AG20443 (cell line): Measurements from ENCODE around the gene HIPK2.

ENCODE experiments used
- DNase-seq: peaks from one replicate; pipeline ENCODE4 v3.0.0; 2012; ENCODE audit warnings: low spot score, mixed read lengths

HIPK2 gene

GRCh38 chr7:139589474-139589873, 188.3 kb downstream of the HIPK2 start:
- no peak for DNase-seq

GRCh38 chr7:139588632-139589031, 189.2 kb downstream of the HIPK2 start:
- DNase-seq = peak; percentile 59

- no peak for DNase-seq
Observed at GRCh38 chr7:139587535-139587934, 190.3 kb downstream of the HIPK2 start.

- no peak for DNase-seq
Observed at GRCh38 chr7:139586286-139586685, 191.5 kb downstream of the HIPK2 start.

GRCh38 chr7:139585042-139585441, 192.8 kb downstream of the HIPK2 start:
- peak; percentile 3 for DNase-seq

- DNase-seq = no peak
Observed at GRCh38 chr7:139583826-139584553, 193.8 kb downstream of the HIPK2 start.

GRCh38 chr7:139582671-139583155, 195.1 kb downstream of the HIPK2 start:
- no peak for DNase-seq

GRCh38 chr7:139582130-139582650, 195.6 kb downstream of the HIPK2 start:
- no peak for DNase-seq

GRCh38 chr7:139580435-139580834, 197.4 kb downstream of the HIPK2 start:
- DNase-seq = no peak

GRCh38 chr7:139576179-139576973, 201.4 kb downstream of the HIPK2 start:
- no peak for DNase-seq

- no peak for DNase-seq
Observed at GRCh38 chr7:139575338-139575680, 202.5 kb downstream of the HIPK2 start.

- DNase-seq = no peak
Observed at GRCh38 chr7:139574618-139575337, 203.0 kb downstream of the HIPK2 start.

- no peak for DNase-seq
Observed at GRCh38 chr7:139573871-139574270, 203.9 kb downstream of the HIPK2 start.

- DNase-seq = no peak
Observed at GRCh38 chr7:139572704-139573385, 205.0 kb downstream of the HIPK2 start.

- DNase-seq = no peak
Observed at GRCh38 chr7:139572071-139572470, 205.7 kb downstream of the HIPK2 start.

- no peak for DNase-seq
Observed at GRCh38 chr7:139571651-139572050, 206.1 kb downstream of the HIPK2 start.

GRCh38 chr7:139571190-139571589, 206.6 kb downstream of the HIPK2 start:
- no peak for DNase-seq

GRCh38 chr7:139570626-139571025, 207.2 kb downstream of the HIPK2 start:
- no peak for DNase-seq

- peak; percentile 31 for DNase-seq
Observed at GRCh38 chr7:139570119-139570518, 207.7 kb downstream of the HIPK2 start.

- no peak for DNase-seq
Observed at GRCh38 chr7:139568813-139569490, 208.8 kb downstream of the HIPK2 start.

GRCh38 chr7:139568346-139568675, 209.5 kb downstream of the HIPK2 start:
- DNase-seq = no peak
